H1 (cell line): ENCODE data around the gene FGF18. TPM values are rescaled to one million over a fixed set of nuclear protein-coding genes. Genes with fewer than 3 reads are reported as not detected.

Source experiments
- CTCF ChIA-PET: fragments of 300-600 bp; sonication (Branson Sonifier 250); formaldehyde crosslinking; loops from one replicate; lab custom pipeline; 2021; ENCODE audit not compliant: partially characterized antibody; lab: Charles Lee
- POLR2A ChIA-PET: fragments of 300-600 bp; sonication (Branson Sonifier 250); formaldehyde crosslinking; loops from one replicate; lab custom pipeline; 2021; ENCODE audit warnings: inconsistent platforms; ENCODE audit not compliant: partially characterized antibody; lab: Charles Lee
- DNase-seq, 2 experiments: peaks; one replicate each; pipeline versions ENCODE4 v3.0.0 to v3.0.0-alpha.2; 2010 to 2022; ENCODE audit warnings: low spot score in 2 of 2, low read depth in 1 of 2, mixed read lengths in 1 of 2
- FAIRE-seq: peaks from 2 replicates; lab custom pipeline; 2011; peaks lifted over from hg19 to GRCh38; lab: Jason Lieb, UNC
- H2AFZ ChIP-seq: 2 replicates; pipeline ENCODE4 v1.8.1; 2012; ENCODE audit warnings: low read length, inconsistent platforms
- H2AK5ac ChIP-seq: 2 replicates; pipeline ENCODE4 v1.6.1; 2013; ENCODE audit warnings: low read depth, low read length
- H2BK120ac ChIP-seq: replicated peaks from 2 replicates; pipeline ENCODE3; 2013; ENCODE audit warnings: low read depth, low read length, inconsistent platforms
- H2BK12ac ChIP-seq: 2 replicates; pipeline ENCODE4 v1.6.1; 2013; ENCODE audit warnings: low read depth, low read length
- H2BK15ac ChIP-seq: 2 replicates; pipeline ENCODE4 v1.6.1; 2013; ENCODE audit warnings: low read length
- H2BK20ac ChIP-seq: 2 replicates; pipeline ENCODE4 v1.6.1; 2013; ENCODE audit warnings: low read length
- H2BK5ac ChIP-seq: 2 replicates; pipeline ENCODE4 v1.6.1; 2013; ENCODE audit warnings: low read depth, low read length
- H3K14ac ChIP-seq: 2 replicates; pipeline ENCODE4 v1.6.1; 2013; ENCODE audit warnings: inconsistent platforms; ENCODE audit not compliant: insufficient read length
- H3K18ac ChIP-seq: 2 replicates; pipeline ENCODE4 v1.6.1; 2013; ENCODE audit warnings: low read length; ENCODE audit errors: extremely low read depth
- H3K23ac ChIP-seq: 2 replicates; pipeline ENCODE4 v1.6.1; 2013; ENCODE audit warnings: inconsistent platforms; ENCODE audit not compliant: insufficient read length
- H3K23me2 ChIP-seq: 2 replicates; pipeline ENCODE4 v1.6.1; 2013; ENCODE audit warnings: low read depth, low read length
- H3K27ac ChIP-seq: 2 replicates; pipeline ENCODE4 v1.6.1; 2011; ENCODE audit warnings: low read depth, low read length, inconsistent platforms
- H3K27me3 ChIP-seq, 4 experiments: replicated peaks in 1 of 4; 1 replicate in 1 of 4; 2 replicates in 3 of 4; pipeline versions ENCODE4 v1.6.1 to v1.8.1; 2011 to 2013; ENCODE audit warnings: low read length in 3 of 4, mild to moderate bottlenecking in 3 of 4, inconsistent platforms in 2 of 4, mixed read lengths in 2 of 4, moderate library complexity in 1 of 4; ENCODE audit not compliant: control insufficient read depth in 3 of 4, insufficient read depth in 3 of 4; ENCODE audit errors: extremely low read depth in 1 of 4
- H3K36me3 ChIP-seq, 4 experiments: 2 replicates each; pipeline versions ENCODE4 v1.6.1 to v1.8.1; 2011 to 2013; ENCODE audit warnings: mild to moderate bottlenecking in 4 of 4, low read length in 3 of 4, moderate library complexity in 2 of 4, control low read depth in 1 of 4, inconsistent platforms in 1 of 4; ENCODE audit not compliant: insufficient read depth in 4 of 4, control insufficient read depth in 2 of 4
- H3K4ac ChIP-seq: replicated peaks from 2 replicates; pipeline ENCODE3; 2013; ENCODE audit warnings: low read length, low read depth, mixed read lengths, inconsistent platforms; ENCODE audit not compliant: insufficient read length
- H3K4me1 ChIP-seq, 4 experiments: replicated peaks in 1 of 4; 1 replicate in 1 of 4; 2 replicates in 3 of 4; pipeline versions ENCODE4 v1.6.1 to v1.8.1; 2011 to 2013; ENCODE audit warnings: low read length in 3 of 4, inconsistent platforms in 2 of 4, mixed read lengths in 1 of 4; ENCODE audit not compliant: insufficient read depth in 4 of 4, control insufficient read depth in 3 of 4
- H3K4me2 ChIP-seq, 2 experiments: 2 replicates each; pipeline versions ENCODE4 v1.6.1 to v1.8.1; 2011 to 2013; ENCODE audit warnings: low read depth in 2 of 2, low read length in 2 of 2, control low read depth in 1 of 2, inconsistent platforms in 1 of 2, mild to moderate bottlenecking in 1 of 2; ENCODE audit not compliant: insufficient read depth in 1 of 2
- H3K4me3 ChIP-seq, 4 experiments: fragments of 200-600, 300-600 bp in 1 of 4; sonication (generic), shearing (Covaris generic), sonication (Bioruptor Twin) in 1 of 4; 2 replicates each; pipeline versions ENCODE4 v1.5.1 to v1.8.1; 2011 to 2016; ENCODE audit warnings: low read length in 4 of 4, low read depth in 3 of 4, control low read depth in 2 of 4, inconsistent platforms in 2 of 4, mild to moderate bottlenecking in 2 of 4, mixed read lengths in 1 of 4, moderate library complexity in 1 of 4; ENCODE audit not compliant: insufficient read depth in 2 of 4; ENCODE audit errors: extremely low read depth in 1 of 4
- H3K56ac ChIP-seq: replicated peaks from 2 replicates; pipeline ENCODE3; 2013; ENCODE audit warnings: low read depth, mild to moderate bottlenecking, mixed read lengths, low read length, inconsistent platforms; ENCODE audit not compliant: insufficient read length
- H3K79me1 ChIP-seq: 2 replicates; pipeline ENCODE4 v1.6.1; 2013; ENCODE audit warnings: low read depth, low read length, control low read depth
- H3K79me2 ChIP-seq, 2 experiments: 2 replicates each; pipeline versions ENCODE4 v1.6.1 to v1.8.1; 2012 to 2013; ENCODE audit warnings: low read length in 2 of 2, mild to moderate bottlenecking in 2 of 2, inconsistent platforms in 1 of 2; ENCODE audit not compliant: insufficient read depth in 2 of 2, control insufficient read depth in 1 of 2
- H3K9ac ChIP-seq, 4 experiments: replicated peaks in 1 of 4; 1 replicate in 1 of 4; 2 replicates in 3 of 4; pipeline versions ENCODE4 v1.6.1 to v1.8.1; 2011 to 2013; ENCODE audit warnings: low read depth in 3 of 4, low read length in 3 of 4, control low read depth in 2 of 4, mild to moderate bottlenecking in 2 of 4, moderate library complexity in 2 of 4, inconsistent platforms in 1 of 4; ENCODE audit errors: extremely low read depth in 1 of 4
- H3K9me3 ChIP-seq, 2 experiments: 2 replicates each; pipeline versions ENCODE4 v1.6.1 to v1.8.1; 2012 to 2013; ENCODE audit warnings: mild to moderate bottlenecking in 2 of 2, moderate library complexity in 2 of 2, control low read depth in 1 of 2, inconsistent platforms in 1 of 2, low read depth in 1 of 2, low read length in 1 of 2, mixed read lengths in 1 of 2; ENCODE audit not compliant: insufficient read depth in 2 of 2
- H4K20me1 ChIP-seq, 2 experiments: replicated peaks in 1 of 2; 2 replicates each; pipeline versions ENCODE3 to v1.8.1; 2011 to 2013; ENCODE audit warnings: inconsistent platforms in 2 of 2, low read length in 2 of 2, mild to moderate bottlenecking in 1 of 2; ENCODE audit not compliant: insufficient read depth in 2 of 2, control insufficient read depth in 1 of 2
- H4K5ac ChIP-seq: 2 replicates; pipeline ENCODE4 v1.6.1; 2013; ENCODE audit warnings: low read length, low read depth, mixed read lengths, inconsistent platforms; ENCODE audit not compliant: insufficient read length
- H4K8ac ChIP-seq: 2 replicates; pipeline ENCODE4 v1.8.0; 2013; ENCODE audit warnings: mild to moderate bottlenecking, moderate library complexity, low read length, inconsistent platforms; ENCODE audit not compliant: insufficient read depth; ENCODE audit errors: extremely low read depth
- H4K91ac ChIP-seq: replicated peaks from 2 replicates; pipeline ENCODE3; 2013; ENCODE audit warnings: low read length, mixed read lengths, inconsistent platforms; ENCODE audit not compliant: insufficient read length
- BACH1 ChIP-seq: IDR thresholded peaks from 2 replicates; pipeline ENCODE4 v1.6.1; 2012; ENCODE audit warnings: low read length, improper control_type of control experiment
- CTBP2 ChIP-seq: IDR thresholded peaks from 2 replicates; pipeline ENCODE4 v1.7.0; 2011; ENCODE audit warnings: borderline replicate concordance, mild to moderate bottlenecking, moderate library complexity, mixed read lengths, low read length; ENCODE audit not compliant: insufficient read depth, insufficient read length
- RFX5 ChIP-seq: IDR thresholded peaks from 2 replicates; pipeline ENCODE4 v1.6.1; 2011; ENCODE audit warnings: low read depth, low read length, improper control_type of control experiment, borderline replicate concordance
- SP1 ChIP-seq: IDR thresholded peaks from 2 replicates; pipeline ENCODE4 v1.6.1; 2011; ENCODE audit warnings: low read depth, low read length
- WGBS, 2 experiments: shearing (Covaris generic) in 1 of 2; methylation state at CpG; one replicate each; pipeline versions ENCODE4 v1.1.6 to v1.1.7; 2013 to 2015; ENCODE audit warnings: low lambda C conversion rate in 2 of 2, mixed read lengths in 2 of 2, inconsistent platforms in 1 of 2, low coverage in 1 of 2, missing lambda C conversion rate in 1 of 2; ENCODE audit not compliant: insufficient replicate concordance in 2 of 2, insufficient coverage in 1 of 2, insufficient read length in 1 of 2; ENCODE audit errors: extremely low coverage in 1 of 2, missing lambda C conversion rate in 1 of 2; 5-methylcytosine and 5-hydroxymethylcytosine counted together
- polyA plus RNA-seq, 7 experiments: library from polyadenylated mRNA; depleted of rRNA in 3 of 7; stranded (reverse) in 5 of 7; unstranded in 2 of 7; fragments of >200 nt in 5 of 7; fragments of 200-250 nt in 2 of 7; gene quantifications; 1 replicate in 5 of 7; 2 replicates in 1 of 7; 4 replicates in 1 of 7; pipeline versions ENCODE4 v1.2.1 to v1.2.3, GENCODE V29; 2011 to 2013; ENCODE audit warnings: missing spikeins in 2 of 7, mixed read lengths in 2 of 7
- total RNA-seq: library from RNA; stranded (reverse); fragmentation: NEBNext Ultra II Directional; extraction: Animal tissue kit (Norgen Biotek cat#: 25700); gene quantifications from 2 replicates; pipeline ENCODE4 v1.2.1, GENCODE V29; 2021

Gene FGF18
- total and polyA plus RNA-seq, 2 of the 8 experiments (the other 6 are each of a cell fraction or from before 2014, with no cell fraction given): 0.54 to 1.3 TPM

GRCh38 chr5:171483551-171484135 lies 64.2 kb downstream of the FGF18 start:
- DNase-seq: no peak
- Histone ChIP-seq H3K4ac (no peak overlapping the region), H3K27me3 (no peaks in the 10 kb centered on the region; a peak in 1 of 7 replicates), H2BK5ac (no peak overlapping the region), H3K23ac (no peak overlapping the region), H2AFZ (0 out of 2 replicates have a peak overlapping the region, but pooled peaks have one; percentile 6), H4K20me1 (no peaks in the 10 kb centered on the region), H3K23me2 (no peaks in the 10 kb centered on the region), H3K27ac (no peak overlapping the region), H3K4me3 (no peak overlapping the region), H3K79me2 (no peaks in the 10 kb centered on the region), H2BK15ac (peak overlapping the region; percentile 24), H3K18ac (no peak overlapping the region), H2BK120ac (no peak overlapping the region), H3K4me1 (peaks cover 0 to 6% (median under 1%) of the 10 kb centered on the region in 4 experiments; a peak in 2 of 7 replicates), H2BK20ac (no peak overlapping the region), H2AK5ac (no peak overlapping the region), H3K4me2 (no peak overlapping the region), H3K36me3 (no peaks in the 10 kb centered on the region), H3K14ac (no peak overlapping the region), H3K9me3 (no peaks in the 10 kb centered on the region), H3K9ac (no peak overlapping the region), H4K8ac (no peak overlapping the region), H2BK12ac (peak overlapping the region; percentile 39; the same call in 1 of the 2 replicates), H3K79me1 (no peaks in the 10 kb centered on the region), H3K56ac (no peak overlapping the region), H4K91ac (no peak overlapping the region), H4K5ac (no peak overlapping the region)
- no peak for FAIRE-seq
- ChIA-PET POLR2A (interaction anchor here (1.0 to 1.3 kb wide), 2 partner anchors 69 to 374 kb away, joined by 3 to 4 read pairs; no protein-coding TSS in a partner anchor), CTCF (interaction anchor here (0.6 to 5.8 kb wide), 45 partner anchors 7 to 374 kb away, joined by 3 to 64 read pairs (median 6); partner anchors contain the start of gene FGF18)
- WGBS, 2 experiments: 82% methylated on average over 18 of the region's 21 CpGs; no CpG with 5 or more reads in 1 of the 2 experiments
- TF ChIP-seq BACH1 (no peak), RFX5 (no peak), CTBP2 (no peak), SP1 (no peak)
